GM20000 (cell line): ENCODE data around the gene HOXD10.

Experiments used
- DNase-seq: peaks from one replicate; pipeline ENCODE4 v3.0.0; 2012; ENCODE audit warnings: low spot score
- CTCF ChIP-seq: IDR thresholded peaks from 2 replicates; pipeline ENCODE4 v1.5.1; 2012; ENCODE audit warnings: mild to moderate bottlenecking, control low read depth; ENCODE audit errors: extremely low read depth, missing control alignments

HOXD10 gene

GRCh38 chr2:176147210-176147799 is 30.7 kb downstream of the HOXD10 start:
- DNase-seq: no peak
- TF ChIP-seq CTCF: no peak

GRCh38 chr2:176147800-176148496 is 31.4 kb downstream of the HOXD10 start:
- no peak for TF ChIP-seq CTCF
- DNase-seq: no peak

- no peak for TF ChIP-seq CTCF
- DNase-seq: no peak
Measured at GRCh38 chr2:176148751-176149421, 32.3 kb downstream of the HOXD10 start.

GRCh38 chr2:176149481-176149938 is 32.9 kb downstream of the HOXD10 start:
- DNase-seq: no peak
- no peak for TF ChIP-seq CTCF

GRCh38 chr2:176149939-176150583 is 33.5 kb downstream of the HOXD10 start:
- DNase-seq: no peak
- no peak for TF ChIP-seq CTCF

- no peak for TF ChIP-seq CTCF
- no peak for DNase-seq
Measured at GRCh38 chr2:176150584-176151441, 34.2 kb downstream of the HOXD10 start.
